GM18858 (cell line): ENCODE data around the gene KIAA0319L.

Experiments used
- ATAC-seq: cut with Tn5 transposase; IDR thresholded peaks from one replicate; pipeline ENCODE4 v1.9.1; 2021; ENCODE audit not compliant: unreplicated experiment

The KIAA0319L gene

GRCh38 chr1:35394386-35394785 lies 162.8 kb downstream of the KIAA0319L start:
- ATAC-seq, result no peak

GRCh38 chr1:35390600-35391494 lies 166.4 kb downstream of the KIAA0319L start:
- no peak for ATAC-seq

GRCh38 chr1:35386959-35387358 lies 170.2 kb downstream of the KIAA0319L start:
- no peak for ATAC-seq

GRCh38 chr1:35386290-35386689 lies 170.9 kb downstream of the KIAA0319L start:
- ATAC-seq, result no peak
